ENCODE data around the gene NELL2.

NELL2 gene

GRCh38 chr12:44626883-44627282 lies 249.2 kb downstream of the NELL2 start:
- no peak for DNase-seq (ENCODE audit: low read depth in 3 of 3)

- DNase-seq (ENCODE audit: low read depth in 3 of 3): no peak
Observed at GRCh38 chr12:44618946-44619345, 257.2 kb downstream of the NELL2 start.

- DNase-seq (ENCODE audit: low read depth in 3 of 3): no peak
Observed at GRCh38 chr12:44616402-44616801, 259.7 kb downstream of the NELL2 start.

GRCh38 chr12:44611538-44611937 lies 264.6 kb downstream of the NELL2 start:
- no peak for DNase-seq (ENCODE audit: low read depth in 3 of 3)

- no peak for DNase-seq (ENCODE audit: low read depth in 3 of 3)
Observed at GRCh38 chr12:44603701-44604100, 272.4 kb downstream of the NELL2 start.

GRCh38 chr12:44592626-44593025 lies 283.5 kb downstream of the NELL2 start:
- DNase-seq (ENCODE audit: low read depth in 3 of 3): no peak

- no peak for DNase-seq (ENCODE audit: low read depth in 3 of 3)
Observed at GRCh38 chr12:44589697-44590096, 286.4 kb downstream of the NELL2 start.

GRCh38 chr12:44588651-44589050 lies 287.5 kb downstream of the NELL2 start:
- no peak for DNase-seq (ENCODE audit: low read depth in 3 of 3)

GRCh38 chr12:44584625-44585024 lies 291.5 kb downstream of the NELL2 start:
- DNase-seq (ENCODE audit: low read depth in 3 of 3): no peak

- DNase-seq (ENCODE audit: low read depth in 3 of 3): no peak
Observed at GRCh38 chr12:44582521-44582920, 293.6 kb downstream of the NELL2 start.

GRCh38 chr12:44581642-44582242 lies 294.4 kb downstream of the NELL2 start:
- no peak for DNase-seq (ENCODE audit: low read depth in 3 of 3)

GRCh38 chr12:44574586-44574985 lies 301.5 kb downstream of the NELL2 start:
- no peak for DNase-seq (ENCODE audit: low read depth in 3 of 3)

GRCh38 chr12:44573723-44574122 lies 302.4 kb downstream of the NELL2 start:
- DNase-seq (ENCODE audit: low read depth in 3 of 3): no peak

GRCh38 chr12:44571006-44571550 lies 305.0 kb downstream of the NELL2 start:
- DNase-seq (ENCODE audit: low read depth in 3 of 3): no peak

GRCh38 chr12:44570036-44570583 lies 306.0 kb downstream of the NELL2 start:
- DNase-seq (ENCODE audit: low read depth in 3 of 3): no peak

- no peak for DNase-seq (ENCODE audit: low read depth in 3 of 3)
Observed at GRCh38 chr12:44565163-44565562, 311.0 kb downstream of the NELL2 start.

GRCh38 chr12:44563486-44563885 lies 312.6 kb downstream of the NELL2 start:
- DNase-seq (ENCODE audit: low read depth in 3 of 3): no peak

GRCh38 chr12:44558340-44559100 lies 317.6 kb downstream of the NELL2 start:
- DNase-seq (ENCODE audit: low read depth in 3 of 3): no peak

- DNase-seq (ENCODE audit: low read depth in 3 of 3): no peak
Observed at GRCh38 chr12:44555454-44555853, 320.7 kb downstream of the NELL2 start.

- no peak for DNase-seq (ENCODE audit: low read depth in 3 of 3)
Observed at GRCh38 chr12:44551631-44552030, 324.5 kb downstream of the NELL2 start.

GRCh38 chr12:44550377-44550776 lies 325.7 kb downstream of the NELL2 start:
- DNase-seq (ENCODE audit: low read depth in 3 of 3): no peak

GRCh38 chr12:44546060-44546459 lies 330.1 kb downstream of the NELL2 start:
- DNase-seq (ENCODE audit: low read depth in 3 of 3): no peak

GRCh38 chr12:44544018-44544417 lies 332.1 kb downstream of the NELL2 start:
- DNase-seq (ENCODE audit: low read depth in 3 of 3): no peak

Data from stimulated activated CD4-positive, alpha-beta T cell treated with anti-CD3 and anti-CD28 coated beads, TNF-alpha, amount 100 ng/mL, for 4 hours (primary cell).